Duodenal mucosa (tissue), 2 donors: Measurements from ENCODE around the gene ANKRD60.
A peak's percentile ranks its signal among the peaks of the same experiment; 100 is the strongest.

Experiments
- H3K27ac ChIP-seq: one replicate; pipeline ENCODE4 v1.7.0; 2013; ENCODE audit warnings: low read depth, low read length
- H3K27me3 ChIP-seq, 2 donors: one replicate each; pipeline ENCODE4 v1.7.0; 2013; ENCODE audit warnings: low read length in 2 of 2, control low read depth in 1 of 2; ENCODE audit not compliant: insufficient read depth in 2 of 2, control insufficient read depth in 1 of 2
- H3K36me3 ChIP-seq, 2 donors: one replicate each; pipeline ENCODE4 v1.7.0; 2013; ENCODE audit warnings: low read length in 2 of 2, control low read depth in 1 of 2; ENCODE audit not compliant: insufficient read depth in 2 of 2, control insufficient read depth in 1 of 2
- H3K4me1 ChIP-seq, 2 donors: one replicate each; pipeline ENCODE4 v1.7.0; 2013; ENCODE audit warnings: low read length in 2 of 2, control low read depth in 1 of 2; ENCODE audit not compliant: insufficient read depth in 2 of 2, control insufficient read depth in 1 of 2
- H3K4me3 ChIP-seq, 2 donors: one replicate each; pipeline ENCODE4 v1.7.0; 2013; ENCODE audit warnings: low read length in 2 of 2, low read depth in 1 of 2
- H3K9ac ChIP-seq, 2 donors: one replicate each; pipeline ENCODE4 v1.7.0; 2013; ENCODE audit warnings: low read length in 2 of 2, low read depth in 1 of 2
- H3K9me3 ChIP-seq, 2 donors: one replicate each; pipeline ENCODE4 v1.7.0; 2013; ENCODE audit warnings: low read length in 2 of 2, control low read depth in 1 of 2; ENCODE audit not compliant: control insufficient read depth in 1 of 2

The ANKRD60 gene

GRCh38 chr20:58235010-58235409 is 6.6 kb upstream of the ANKRD60 start:
- Histone ChIP-seq H3K4me3 (no peak overlapping the region), H3K27ac (no peak overlapping the region), H3K9ac (no peak overlapping the region), H3K36me3 (peaks cover 0 to 14% of the 10 kb centered on the region in 2 donors), H3K9me3 (no peaks in the 10 kb centered on the region), H3K27me3 (peaks cover 0 to 2% of the 10 kb centered on the region in 2 donors), H3K4me1 (no peaks in the 10 kb centered on the region)

GRCh38 chr20:58233881-58234528 is 5.6 kb upstream of the ANKRD60 start:
- peaks cover 0 to under 1% of the 10 kb centered on the region in 2 donors for H3K4me1 ChIP-seq
- peaks cover 5 to 8% of the 10 kb centered on the region in 2 donors for H3K27me3 ChIP-seq
- H3K36me3 ChIP-seq = peaks cover 0 to 4% of the 10 kb centered on the region in 2 donors
- no peak overlapping the region for H3K9ac ChIP-seq
- H3K27ac ChIP-seq = no peak overlapping the region
- H3K9me3 ChIP-seq = no peaks in the 10 kb centered on the region
- H3K4me3 ChIP-seq = no peak overlapping the region

- Histone ChIP-seq H3K4me3 (no peak overlapping the region), H3K9me3 (no peaks in the 10 kb centered on the region), H3K9ac (no peak overlapping the region), H3K27me3 (peaks cover 9 to 12% of the 10 kb centered on the region in 2 donors), H3K27ac (no peak overlapping the region), H3K4me1 (peaks cover 0 to 4% of the 10 kb centered on the region in 2 donors), H3K36me3 (peaks cover 0 to 3% of the 10 kb centered on the region in 2 donors)
Observed at GRCh38 chr20:58233393-58233792, 4.9 kb upstream of the ANKRD60 start.

- Histone ChIP-seq H3K9me3 (no peaks in the 10 kb centered on the region), H3K27me3 (peaks cover 25 to 27% of the 10 kb centered on the region in 2 donors), H3K27ac (no peak overlapping the region), H3K4me1 (peaks cover 0 to 4% of the 10 kb centered on the region in 2 donors), H3K9ac (no peak overlapping the region), H3K36me3 (peaks cover 0 to 3% of the 10 kb centered on the region in 2 donors), H3K4me3 (no peak overlapping the region)
Observed at GRCh38 chr20:58231683-58232082, 3.2 kb upstream of the ANKRD60 start.

GRCh38 chr20:58229198-58229798 is 845 bp upstream of the ANKRD60 start:
- Histone ChIP-seq H3K27me3 (peaks cover 28 to 30% of the 10 kb centered on the region in 2 donors), H3K27ac (no peak overlapping the region), H3K4me1 (peaks cover 0 to 4% of the 10 kb centered on the region in 2 donors), H3K9ac (no peak overlapping the region), H3K36me3 (no peaks in the 10 kb centered on the region), H3K9me3 (no peaks in the 10 kb centered on the region), H3K4me3 (peak overlapping the region in 1 of 2 donors; percentile 28)

DNA sequence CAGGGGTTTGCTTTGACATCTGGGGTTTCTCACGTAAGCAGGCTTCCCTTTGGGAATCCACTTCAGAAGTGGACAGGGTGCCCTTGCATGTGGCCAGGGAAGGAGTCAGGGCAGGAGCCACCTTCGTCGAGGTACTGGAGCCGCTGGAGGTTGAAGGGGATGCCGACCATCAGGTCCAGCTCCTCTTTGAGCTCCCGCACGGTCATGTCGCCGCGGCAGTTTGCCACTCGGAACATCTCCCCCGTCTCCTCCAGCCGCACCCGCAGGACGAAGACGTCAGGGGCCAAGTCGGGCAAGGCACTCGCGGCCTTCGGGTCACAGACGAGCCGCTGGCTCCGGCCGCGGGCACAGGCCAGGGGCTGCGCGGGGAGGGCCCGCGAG is 360 bp downstream of the ANKRD60 start:
- H3K27me3 ChIP-seq = peaks cover 28 to 30% of the 10 kb centered on the region in 2 donors
- H3K9ac ChIP-seq = no peak overlapping the region
- no peak overlapping the region for H3K27ac ChIP-seq
- H3K9me3 ChIP-seq = no peaks in the 10 kb centered on the region
- H3K4me3 ChIP-seq = no peak overlapping the region
- H3K4me1 ChIP-seq = peaks cover 0 to 4% of the 10 kb centered on the region in 2 donors
- H3K36me3 ChIP-seq = no peaks in the 10 kb centered on the region

GRCh38 chr20:58227391-58228102 is 906 bp downstream of the ANKRD60 start:
- Histone ChIP-seq H3K4me3 (no peak overlapping the region), H3K9ac (no peak overlapping the region), H3K27ac (no peak overlapping the region), H3K36me3 (no peaks in the 10 kb centered on the region), H3K9me3 (no peaks in the 10 kb centered on the region), H3K27me3 (peaks cover 28 to 30% of the 10 kb centered on the region in 2 donors), H3K4me1 (peaks cover 0 to 4% of the 10 kb centered on the region in 2 donors)

- no peaks in the 10 kb centered on the region for H3K9me3 ChIP-seq
- H3K36me3 ChIP-seq = no peaks in the 10 kb centered on the region
- no peak overlapping the region for H3K9ac ChIP-seq
- no peak overlapping the region for H3K27ac ChIP-seq
- H3K27me3 ChIP-seq = peaks cover 30 to 41% of the 10 kb centered on the region in 2 donors
- no peak overlapping the region for H3K4me3 ChIP-seq
- H3K4me1 ChIP-seq = peaks cover 0 to 4% of the 10 kb centered on the region in 2 donors
Observed at GRCh38 chr20:58225452-58226200, 2.8 kb downstream of the ANKRD60 start.

GRCh38 chr20:58224974-58225373 is 3.5 kb downstream of the ANKRD60 start:
- H3K27ac ChIP-seq = no peak overlapping the region
- H3K4me1 ChIP-seq = peaks cover 0 to 4% of the 10 kb centered on the region in 2 donors
- no peaks in the 10 kb centered on the region for H3K36me3 ChIP-seq
- no peak overlapping the region for H3K4me3 ChIP-seq
- peaks cover 29 to 44% of the 10 kb centered on the region in 2 donors for H3K27me3 ChIP-seq
- no peaks in the 10 kb centered on the region for H3K9me3 ChIP-seq
- H3K9ac ChIP-seq = no peak overlapping the region
